Stimulated activated CD4-positive, alpha-beta T cell treated with anti-CD3 and anti-CD28 coated beads, TNF-alpha, amount 100 ng/mL, for 1 hour (primary cell): Measurements from ENCODE around the gene MYO15A.

Source experiments
- DNase-seq, 3 donors: peaks; one replicate each; pipeline ENCODE4 v3.0.0-alpha.2; 2020; ENCODE audit warnings: low read depth in 3 of 3, low spot score in 1 of 3

MYO15A gene

GRCh38 chr17:18184143-18185031 is 75.8 kb downstream of the MYO15A start:
- peak; percentile 22 to 53 (median 31) for DNase-seq

GRCh38 chr17:18185391-18185790 is 76.8 kb downstream of the MYO15A start:
- no peak for DNase-seq

- DNase-seq, result no peak
Observed at GRCh38 chr17:18185832-18186626, 77.5 kb downstream of the MYO15A start.

GRCh38 chr17:18186627-18186982 is 78.0 kb downstream of the MYO15A start:
- no peak for DNase-seq

- no peak for DNase-seq
Observed at GRCh38 chr17:18187226-18187625, 78.7 kb downstream of the MYO15A start.

- no peak for DNase-seq
Observed at GRCh38 chr17:18187821-18188761, 79.5 kb downstream of the MYO15A start.

GRCh38 chr17:18190628-18191235 is 82.2 kb downstream of the MYO15A start:
- no peak for DNase-seq

GRCh38 chr17:18191236-18191667 is 82.7 kb downstream of the MYO15A start:
- DNase-seq, result no peak

GRCh38 chr17:18191967-18192366 is 83.4 kb downstream of the MYO15A start:
- DNase-seq, result no peak

- no peak for DNase-seq
Observed at GRCh38 chr17:18194394-18194793, 85.8 kb downstream of the MYO15A start.

GRCh38 chr17:18194804-18195203 is 86.2 kb downstream of the MYO15A start:
- no peak for DNase-seq

- DNase-seq, result no peak
Observed at GRCh38 chr17:18195246-18195645, 86.7 kb downstream of the MYO15A start.

- no peak for DNase-seq
Observed at GRCh38 chr17:18197535-18198194, 89.1 kb downstream of the MYO15A start.

- no peak for DNase-seq
Observed at GRCh38 chr17:18198530-18198929, 90.0 kb downstream of the MYO15A start.

- no peak for DNase-seq
Observed at GRCh38 chr17:18201108-18201507, 92.6 kb downstream of the MYO15A start.

GRCh38 chr17:18203308-18203707 is 94.8 kb downstream of the MYO15A start:
- no peak for DNase-seq

- no peak for DNase-seq
Observed at GRCh38 chr17:18205861-18206260, 97.3 kb downstream of the MYO15A start.

- DNase-seq, result no peak
Observed at GRCh38 chr17:18206962-18207361, 98.4 kb downstream of the MYO15A start.

GRCh38 chr17:18208092-18208491 is 99.5 kb downstream of the MYO15A start:
- no peak for DNase-seq

GRCh38 chr17:18213666-18214270 is 105.2 kb downstream of the MYO15A start:
- DNase-seq, result no peak
